GM21381 (cell line): ENCODE data around the gene CFAP97D2.
A peak's percentile ranks its signal among the peaks of the same experiment; 100 is the strongest.
"Not testable (repeated sequence)": the region's sequence is repeated elsewhere in the genome, so short reads cannot be mapped to it uniquely, and the experiment has no call there.

Experiments used
- ATAC-seq: cut with Tn5 transposase; IDR thresholded peaks from one replicate; pipeline ENCODE4 v1.9.1; 2021; ENCODE audit warnings: mild to moderate bottlenecking, moderate library complexity; ENCODE audit not compliant: unreplicated experiment

The CFAP97D2 gene

DNA sequence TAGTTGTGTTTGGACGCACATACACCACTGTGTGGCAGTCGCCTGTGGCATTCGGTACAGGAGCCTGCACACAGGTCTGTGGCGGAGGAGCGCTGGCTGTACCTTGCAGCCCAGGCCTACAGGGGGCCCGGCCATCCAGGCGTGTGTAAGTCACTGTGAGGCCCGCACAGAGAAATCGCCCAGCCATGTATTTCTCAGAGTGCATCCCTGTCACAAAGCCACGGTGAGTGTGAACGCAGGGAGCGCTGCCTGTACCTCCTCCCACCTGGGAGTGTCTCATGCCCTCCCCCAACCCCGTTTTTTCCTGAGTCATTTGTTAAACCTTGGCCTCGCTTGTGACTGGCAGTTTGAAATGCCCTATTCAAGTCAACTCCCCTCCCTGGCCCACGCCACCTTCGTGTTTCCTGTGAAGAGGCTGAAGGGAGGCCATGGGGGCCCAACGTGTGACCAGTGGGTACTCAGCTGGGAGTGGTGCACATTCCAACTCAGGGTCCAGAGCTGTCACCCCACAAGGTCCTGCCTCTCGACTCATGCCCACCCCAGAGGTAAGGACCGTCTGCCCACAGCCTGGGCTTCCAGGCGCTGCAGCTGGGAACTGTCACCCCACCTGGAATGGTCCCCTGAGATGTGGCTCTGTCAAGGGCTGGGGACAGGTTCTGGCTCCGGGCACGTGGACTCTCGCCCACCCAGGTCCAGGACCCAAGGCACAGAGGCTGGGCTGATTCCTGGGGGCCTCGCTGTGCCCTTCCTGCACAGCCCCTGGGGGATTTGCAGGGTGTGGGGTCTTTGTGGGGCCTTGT, 35.1 kb upstream of the CFAP97D2 start:
- peak; percentile 47 for ATAC-seq

- ATAC-seq, result no peak
Observed at GRCh38 chr13:114144606-114145244, 34.3 kb upstream of the CFAP97D2 start.

DNA sequence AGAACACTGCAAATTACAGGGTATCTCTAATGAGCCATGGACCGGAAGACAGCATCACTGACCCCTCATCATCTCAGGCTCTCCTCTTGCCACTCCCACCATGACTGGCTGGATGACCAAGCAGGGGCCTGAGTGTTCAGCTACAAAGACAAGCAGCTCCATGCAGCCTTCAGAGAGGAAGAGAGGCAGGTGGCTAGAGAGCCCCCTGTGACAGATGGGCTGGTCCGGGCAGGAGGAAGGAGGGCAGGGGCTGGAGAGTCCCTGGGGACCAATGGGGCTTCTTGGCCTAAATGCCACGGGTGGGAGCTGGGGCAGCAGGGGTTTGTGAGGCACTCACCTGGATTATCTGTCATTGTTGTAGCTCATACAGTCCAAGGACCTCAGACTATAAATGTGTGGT, 33.8 kb upstream of the CFAP97D2 start:
- no peak for ATAC-seq

GRCh38 chr13:114145722-114146121, 33.3 kb upstream of the CFAP97D2 start:
- no peak for ATAC-seq

GRCh38 chr13:114146173-114146572, 32.9 kb upstream of the CFAP97D2 start:
- ATAC-seq, result no peak

- ATAC-seq, result no peak
Observed at GRCh38 chr13:114146629-114147028, 32.4 kb upstream of the CFAP97D2 start.

- peak; percentile 33 for ATAC-seq
Observed at GRCh38 chr13:114147803-114148520, 31.1 kb upstream of the CFAP97D2 start.

DNA sequence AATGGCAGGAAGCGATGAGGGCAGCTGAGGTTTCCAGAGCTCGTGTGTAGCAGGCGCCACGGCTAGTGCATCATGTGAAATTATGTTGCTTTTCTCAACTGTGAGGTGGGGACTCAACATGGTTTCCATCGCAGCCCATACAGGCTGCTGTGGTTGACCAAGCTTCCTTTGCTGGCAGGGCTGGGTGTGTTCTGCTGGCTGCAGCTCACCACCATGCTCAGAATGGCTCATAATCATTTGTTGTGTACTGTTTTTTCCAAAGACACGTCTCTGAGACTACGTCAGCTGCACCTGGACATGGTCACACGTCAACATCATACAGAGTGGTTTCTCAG, 30.6 kb upstream of the CFAP97D2 start:
- ATAC-seq, result peak; percentile 78

DNA sequence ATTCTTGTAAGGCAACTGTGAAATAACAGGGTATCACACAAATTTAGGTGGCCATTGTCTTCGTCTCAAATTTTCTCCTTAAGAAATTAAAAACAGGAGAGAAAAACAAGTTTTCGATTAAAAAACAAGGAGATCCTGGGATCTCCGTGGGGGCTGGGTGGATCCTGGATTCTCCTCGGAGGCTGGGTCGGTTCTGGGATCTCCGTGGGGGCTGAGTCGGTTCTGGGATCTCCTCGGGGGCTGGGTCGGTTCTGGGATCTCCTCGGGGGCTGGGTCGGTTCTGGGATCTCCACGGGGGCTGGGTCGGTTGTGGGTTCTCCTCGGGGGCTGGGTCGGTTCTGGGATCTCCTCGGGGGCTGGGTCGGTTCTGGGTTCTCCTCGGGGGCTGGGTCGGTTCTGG, 30.2 kb upstream of the CFAP97D2 start:
- ATAC-seq, result not testable (repeated sequence)

DNA sequence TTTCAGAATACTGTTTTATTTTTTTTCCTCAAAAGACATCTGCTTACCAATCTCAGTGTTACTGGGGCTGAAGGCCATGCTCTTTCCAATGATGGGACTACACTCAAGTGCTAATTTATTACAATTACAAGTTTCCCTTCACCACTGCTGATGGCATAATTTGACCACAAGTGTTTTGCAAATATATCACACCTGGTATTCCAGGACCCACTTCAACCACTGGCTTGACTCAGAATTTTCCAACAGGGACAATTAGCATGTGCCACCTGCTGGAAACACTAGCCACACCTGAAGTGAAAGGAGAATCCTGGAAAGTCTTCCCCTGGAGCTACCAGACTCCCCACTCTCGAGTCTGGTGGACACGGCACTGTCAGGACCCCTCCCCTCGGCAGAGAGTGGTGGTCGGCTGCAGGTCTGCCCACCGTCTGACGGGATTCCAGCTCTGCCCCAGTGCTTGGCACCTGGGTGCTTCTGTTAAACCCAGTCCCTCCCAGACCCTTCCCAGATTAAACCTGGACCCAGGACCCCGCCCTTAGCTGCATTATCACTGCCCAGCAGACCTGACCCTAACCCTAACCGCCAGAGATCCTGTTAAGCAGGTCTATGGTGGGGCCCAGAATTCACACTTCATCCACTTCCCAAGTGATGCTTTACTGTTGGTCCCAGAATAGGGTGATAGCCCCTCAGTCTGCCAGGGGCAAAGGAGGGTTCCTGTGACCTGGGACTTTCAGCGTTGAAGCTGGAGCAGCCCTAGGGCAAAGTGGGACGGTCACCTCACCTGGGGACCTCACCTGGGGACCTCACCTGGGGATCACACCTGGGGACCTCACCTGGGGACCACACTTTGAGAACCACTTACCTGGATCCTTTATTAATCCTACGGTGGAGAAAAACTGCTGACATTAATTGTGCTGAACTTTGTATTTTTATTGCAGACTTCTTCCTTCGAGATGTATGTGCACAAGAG, 29.0 kb upstream of the CFAP97D2 start:
- no peak for ATAC-seq

GRCh38 chr13:114151031-114151430, 28.0 kb upstream of the CFAP97D2 start:
- no peak for ATAC-seq

DNA sequence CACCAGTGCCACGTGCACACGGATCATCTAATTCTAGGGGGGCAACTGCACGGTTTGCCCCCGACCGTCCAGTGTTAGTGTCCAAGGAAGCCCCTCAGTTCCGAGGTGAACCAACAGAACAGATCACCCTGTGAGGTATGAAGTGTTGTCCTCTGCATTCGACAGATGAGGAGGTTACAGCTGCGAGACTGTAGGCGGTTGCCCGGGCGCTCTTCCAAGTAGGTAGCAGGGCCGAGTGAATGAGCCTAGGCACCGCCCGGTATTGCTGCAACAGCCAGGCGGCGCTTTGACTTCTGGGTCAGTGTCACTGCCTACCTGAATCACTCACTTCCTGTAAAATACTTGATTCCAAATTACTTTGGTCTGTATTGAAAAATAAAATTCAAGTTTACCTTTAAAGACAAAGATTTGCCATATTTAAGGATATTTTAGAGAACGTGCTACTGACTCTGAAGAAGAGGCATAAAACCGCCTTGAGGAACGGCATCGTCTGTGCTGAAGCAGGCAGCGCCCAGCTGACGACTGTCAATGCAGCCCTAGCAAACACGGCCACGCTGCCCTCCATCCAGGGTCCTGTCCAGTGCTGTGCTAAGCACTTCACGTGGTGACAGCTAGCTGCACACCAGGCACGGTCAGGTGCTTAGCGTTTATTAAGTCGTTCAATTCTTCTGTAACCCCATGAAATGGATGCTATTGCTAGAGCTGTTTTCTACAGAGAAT, 27.3 kb upstream of the CFAP97D2 start:
- no peak for ATAC-seq

DNA sequence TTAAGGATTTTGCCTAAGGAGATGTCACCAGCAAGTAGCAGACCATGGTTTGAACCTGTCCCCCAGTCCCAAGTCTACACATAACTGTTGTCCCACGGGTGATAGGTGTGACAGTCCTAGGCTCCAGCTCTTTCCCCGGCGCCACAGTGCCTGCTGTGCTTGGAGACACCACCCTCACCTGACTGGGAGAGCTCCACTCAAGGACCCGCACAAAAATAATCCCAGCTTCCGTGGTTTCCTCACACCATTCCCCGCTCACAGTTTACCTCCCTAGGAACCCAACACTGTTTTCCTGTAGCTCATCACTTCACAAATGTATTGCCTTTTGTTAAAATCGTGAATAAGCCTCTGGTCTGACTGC, 26.8 kb upstream of the CFAP97D2 start:
- no peak for ATAC-seq

DNA sequence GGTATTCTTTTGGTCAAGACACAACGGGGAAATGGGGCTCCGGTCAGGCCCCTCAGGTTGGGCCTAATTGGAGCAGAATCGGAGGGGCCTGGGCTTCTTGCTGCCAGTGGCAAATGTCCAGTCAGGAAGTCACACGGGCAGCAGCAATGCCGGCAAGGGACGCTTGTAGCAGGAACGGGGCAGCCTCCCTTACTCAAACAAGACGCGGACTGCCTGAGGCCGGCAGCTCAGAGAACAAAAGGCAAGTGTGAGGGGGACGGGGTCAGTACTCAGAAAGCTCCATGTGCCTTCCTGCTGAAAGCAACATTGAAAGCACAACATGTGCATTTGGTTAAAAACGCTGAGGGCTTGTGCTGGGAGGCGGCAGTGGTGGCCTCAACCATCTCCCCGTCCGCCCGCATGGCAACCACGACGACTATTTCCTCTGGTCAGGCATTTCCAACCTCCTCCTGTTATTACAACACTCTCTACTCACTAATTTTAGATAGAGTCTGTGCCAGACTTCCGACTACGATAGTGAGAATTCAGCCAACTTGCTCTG, 26.2 kb upstream of the CFAP97D2 start:
- no peak for ATAC-seq

DNA sequence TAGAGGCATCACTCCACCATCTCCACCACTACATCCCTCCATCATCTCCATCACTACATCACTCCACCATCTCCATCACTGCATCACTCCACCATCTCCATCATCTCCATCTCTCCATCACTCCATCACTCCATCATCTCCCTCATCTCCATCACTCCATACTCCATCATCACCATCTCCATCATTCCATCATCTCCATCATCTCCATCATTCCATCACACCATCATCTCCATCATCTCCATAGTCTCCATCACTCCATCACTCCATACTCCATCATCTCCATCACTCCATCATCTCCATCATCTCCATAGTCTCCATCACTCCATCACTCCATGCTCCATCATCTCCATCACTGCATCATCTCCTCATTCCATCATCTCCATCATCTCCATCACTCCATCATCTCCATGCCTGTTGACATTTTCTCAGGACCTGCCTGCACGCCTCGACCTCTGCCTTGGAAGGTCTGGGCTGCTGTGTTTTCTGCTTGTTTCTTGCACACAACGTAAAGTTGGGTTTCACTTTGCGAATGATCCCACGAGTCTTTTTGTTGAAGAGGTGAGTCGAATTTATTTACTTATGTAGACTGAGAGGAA, 25.5 kb upstream of the CFAP97D2 start:
- no peak for ATAC-seq

DNA sequence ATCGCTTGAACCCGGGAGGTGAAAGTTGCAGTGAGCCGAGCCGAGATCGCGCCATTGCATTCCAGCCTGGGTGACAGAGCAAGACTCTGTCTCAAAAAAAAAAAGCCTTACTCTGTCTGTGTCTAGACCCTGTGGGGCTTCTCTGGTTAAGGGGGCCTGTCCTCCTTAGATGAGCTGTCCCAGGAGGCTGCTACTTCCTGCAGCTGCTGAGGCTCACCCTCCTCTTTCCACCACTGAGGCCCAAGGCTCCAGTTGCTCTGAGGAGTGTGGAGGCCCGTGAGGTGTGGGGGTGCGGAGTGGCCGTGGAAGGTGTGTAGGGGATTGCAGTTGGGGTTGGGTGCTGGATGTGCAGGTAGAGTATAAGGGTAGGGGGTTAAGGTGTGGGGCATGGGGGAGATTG, 24.6 kb upstream of the CFAP97D2 start:
- ATAC-seq, result no peak

DNA sequence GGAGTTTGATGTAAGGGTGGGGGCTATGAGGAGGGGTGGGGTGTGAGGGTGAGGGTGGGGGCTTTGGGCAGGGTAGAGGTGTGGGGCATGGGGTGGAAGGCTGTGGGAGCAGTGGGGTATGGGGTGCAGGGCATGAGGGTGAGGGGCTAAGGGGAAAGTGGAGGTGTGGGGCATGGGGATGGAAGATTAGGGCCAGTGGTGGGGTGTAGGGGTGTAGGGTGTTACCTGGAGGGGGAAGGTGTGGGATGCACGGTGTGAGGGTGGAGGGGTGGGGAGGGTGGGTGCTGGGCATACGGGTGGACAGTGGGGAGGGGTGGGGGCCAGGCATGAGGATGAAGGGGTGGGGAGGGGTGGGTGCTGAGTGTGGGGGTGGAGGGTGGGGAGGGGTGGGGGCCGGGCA, 23.7 kb upstream of the CFAP97D2 start:
- no peak for ATAC-seq

- ATAC-seq, result no peak
Observed at GRCh38 chr13:114155926-114156883, 22.9 kb upstream of the CFAP97D2 start.
